ENCODE results near the gene CWC22. TPM values are rescaled to one million over a fixed set of nuclear protein-coding genes. Genes with fewer than 3 reads are reported as not detected.

The CWC22 gene
- total RNA-seq, 1 donor from 2014 or later, result 12.0 TPM

DNA sequence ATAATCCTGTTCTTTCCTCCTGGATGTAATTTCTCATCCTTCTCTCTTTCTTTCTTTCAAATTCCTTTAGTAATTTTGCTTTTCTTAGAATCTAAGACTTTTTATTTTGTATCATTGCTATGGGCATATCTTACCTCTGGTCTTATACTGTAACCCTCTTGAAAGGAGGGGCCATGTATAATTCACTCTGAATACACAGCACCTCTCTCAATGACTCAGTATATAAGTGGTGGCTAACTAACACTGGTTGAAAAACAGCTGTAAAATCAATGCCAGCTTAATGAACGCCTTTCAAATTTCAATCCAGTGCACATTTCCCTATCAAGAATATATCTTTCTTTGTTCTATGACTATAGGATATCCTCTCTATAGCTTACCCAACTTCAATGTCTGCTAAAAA lies 53.7 kb downstream of the CWC22 start:
- Mint-ChIP-seq H3K27me3 (ENCODE audit: unreplicated experiment) (no peaks in the 10 kb centered on the region), H3K36me3 (ENCODE audit: unreplicated experiment) (no peaks in the 10 kb centered on the region), H3K9me3 (ENCODE audit: unreplicated experiment) (no peaks in the 10 kb centered on the region), H3K4me3 (ENCODE audit: unreplicated experiment) (no peak overlapping the region), H3K4me1 (ENCODE audit: low read depth, unreplicated experiment) (no peaks in the 10 kb centered on the region), H3K27ac (ENCODE audit: unreplicated experiment) (no peak overlapping the region)
- TF ChIP-seq, protein P1, sequence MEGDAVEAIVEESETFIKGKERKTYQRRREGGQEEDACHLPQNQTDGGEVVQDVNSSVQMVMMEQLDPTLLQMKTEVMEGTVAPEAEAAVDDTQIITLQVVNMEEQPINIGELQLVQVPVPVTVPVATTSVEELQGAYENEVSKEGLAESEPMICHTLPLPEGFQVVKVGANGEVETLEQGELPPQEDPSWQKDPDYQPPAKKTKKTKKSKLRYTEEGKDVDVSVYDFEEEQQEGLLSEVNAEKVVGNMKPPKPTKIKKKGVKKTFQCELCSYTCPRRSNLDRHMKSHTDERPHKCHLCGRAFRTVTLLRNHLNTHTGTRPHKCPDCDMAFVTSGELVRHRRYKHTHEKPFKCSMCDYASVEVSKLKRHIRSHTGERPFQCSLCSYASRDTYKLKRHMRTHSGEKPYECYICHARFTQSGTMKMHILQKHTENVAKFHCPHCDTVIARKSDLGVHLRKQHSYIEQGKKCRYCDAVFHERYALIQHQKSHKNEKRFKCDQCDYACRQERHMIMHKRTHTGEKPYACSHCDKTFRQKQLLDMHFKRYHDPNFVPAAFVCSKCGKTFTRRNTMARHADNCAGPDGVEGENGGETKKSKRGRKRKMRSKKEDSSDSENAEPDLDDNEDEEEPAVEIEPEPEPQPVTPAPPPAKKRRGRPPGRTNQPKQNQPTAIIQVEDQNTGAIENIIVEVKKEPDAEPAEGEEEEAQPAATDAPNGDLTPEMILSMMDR (IDR thresholded peaks at IDR 0.05; ENCODE audit: partially characterized antibody, unreplicated experiment), result no peak
- no peak for DNase-seq

DNA sequence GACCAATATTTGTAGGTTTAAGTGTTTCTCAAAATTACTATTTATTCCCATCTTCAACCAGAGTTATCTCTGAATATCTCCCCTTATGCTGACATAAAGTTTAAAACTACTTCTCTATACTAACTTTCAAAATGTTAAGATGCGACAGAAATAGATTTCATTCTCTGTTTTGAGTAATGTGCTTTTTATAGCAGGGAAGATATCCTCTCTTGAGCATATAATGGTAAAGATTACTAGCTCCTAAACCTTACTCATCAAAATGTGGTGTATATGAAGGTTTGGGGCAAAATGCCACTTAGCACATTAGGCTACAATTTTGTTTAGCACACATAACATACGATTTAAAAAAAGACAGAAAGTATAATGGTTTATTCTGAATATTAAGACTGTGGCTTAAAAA lies 54.4 kb downstream of the CWC22 start:
- TF ChIP-seq, protein P1 (IDR thresholded peaks at IDR 0.05; ENCODE audit: partially characterized antibody, unreplicated experiment), result no peak
- no peak overlapping the region for H3K27ac Mint-ChIP-seq (ENCODE audit: unreplicated experiment)
- no peak overlapping the region for H3K4me3 Mint-ChIP-seq (ENCODE audit: unreplicated experiment)
- no peaks in the 10 kb centered on the region for H3K27me3 Mint-ChIP-seq (ENCODE audit: unreplicated experiment)
- H3K9me3 Mint-ChIP-seq (ENCODE audit: unreplicated experiment), result no peaks in the 10 kb centered on the region
- H3K36me3 Mint-ChIP-seq (ENCODE audit: unreplicated experiment), result no peaks in the 10 kb centered on the region
- no peaks in the 10 kb centered on the region for H3K4me1 Mint-ChIP-seq (ENCODE audit: low read depth, unreplicated experiment)
- DNase-seq, result no peak

DNA sequence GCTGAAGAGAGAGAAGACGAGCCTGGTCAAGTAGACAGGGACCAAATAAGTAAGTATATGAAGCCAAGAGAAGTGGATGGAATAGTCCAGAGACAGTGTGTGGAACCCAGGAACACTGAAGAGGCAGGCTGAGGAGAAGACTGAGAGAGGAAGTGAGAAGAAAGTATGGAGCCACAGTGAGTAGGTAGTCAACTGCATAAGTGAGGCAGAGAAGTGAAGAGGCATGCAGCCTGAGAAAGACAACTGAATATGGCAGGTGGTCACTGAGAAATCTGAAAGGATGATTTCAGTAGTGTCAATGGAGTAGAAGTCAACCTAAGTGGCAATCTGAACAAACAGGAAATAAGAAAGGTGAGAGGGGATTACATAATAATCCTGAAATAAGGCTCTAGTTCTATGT lies 55.4 kb downstream of the CWC22 start:
- H3K27ac Mint-ChIP-seq (ENCODE audit: unreplicated experiment), result no peak overlapping the region
- H3K27me3 Mint-ChIP-seq (ENCODE audit: unreplicated experiment), result no peaks in the 10 kb centered on the region
- TF ChIP-seq, protein P1 (IDR thresholded peaks at IDR 0.05; ENCODE audit: partially characterized antibody, unreplicated experiment), result no peak
- H3K9me3 Mint-ChIP-seq (ENCODE audit: unreplicated experiment), result no peaks in the 10 kb centered on the region
- no peaks in the 10 kb centered on the region for H3K4me1 Mint-ChIP-seq (ENCODE audit: low read depth, unreplicated experiment)
- no peaks in the 10 kb centered on the region for H3K36me3 Mint-ChIP-seq (ENCODE audit: unreplicated experiment)
- no peak overlapping the region for H3K4me3 Mint-ChIP-seq (ENCODE audit: unreplicated experiment)
- DNase-seq, result no peak

DNA sequence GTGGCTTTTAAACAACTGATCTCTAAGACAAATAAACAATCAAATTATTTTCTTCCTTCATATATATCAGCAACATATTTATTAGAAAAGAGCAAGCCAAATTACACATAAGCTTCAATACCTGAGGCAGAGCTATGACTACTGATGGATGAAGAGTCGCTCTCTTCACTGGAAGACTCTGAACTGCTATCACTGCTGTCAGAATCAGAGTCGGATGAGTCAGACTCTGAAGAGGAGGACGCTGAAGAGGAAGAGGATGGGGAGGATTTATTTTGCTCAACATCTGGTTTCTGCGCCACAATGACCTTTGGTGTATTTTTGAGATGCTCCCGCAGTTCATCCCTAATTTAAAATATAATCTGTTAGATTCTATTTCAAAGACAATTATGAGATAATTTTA lies 56.7 kb downstream of the CWC22 start:
- Mint-ChIP-seq H3K27ac (ENCODE audit: unreplicated experiment) (no peak overlapping the region), H3K4me3 (ENCODE audit: unreplicated experiment) (no peak overlapping the region), H3K9me3 (ENCODE audit: unreplicated experiment) (no peaks in the 10 kb centered on the region), H3K36me3 (ENCODE audit: unreplicated experiment) (no peaks in the 10 kb centered on the region), H3K4me1 (ENCODE audit: low read depth, unreplicated experiment) (no peaks in the 10 kb centered on the region), H3K27me3 (ENCODE audit: unreplicated experiment) (no peaks in the 10 kb centered on the region)
- no peak for DNase-seq
- TF ChIP-seq, protein P1 (IDR thresholded peaks at IDR 0.05; ENCODE audit: partially characterized antibody, unreplicated experiment), result no peak

DNA sequence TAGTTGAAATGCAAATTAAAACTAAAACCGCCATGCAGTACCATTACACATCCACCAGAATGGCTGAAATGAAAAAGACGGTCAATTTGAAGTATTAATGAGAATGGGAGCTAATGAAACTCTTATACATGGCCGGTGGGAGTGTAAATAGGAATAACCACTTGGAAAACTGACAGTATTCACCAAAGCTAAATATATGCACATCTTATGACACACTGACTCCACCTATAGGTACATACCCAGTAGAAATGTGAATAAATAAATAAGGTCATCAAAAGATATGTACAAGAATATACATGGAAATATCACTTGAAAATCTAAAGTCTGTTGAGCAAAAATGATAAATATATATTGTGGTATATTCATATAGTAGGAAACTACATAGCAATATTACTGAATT lies 57.7 kb downstream of the CWC22 start:
- no peaks in the 10 kb centered on the region for H3K36me3 Mint-ChIP-seq (ENCODE audit: unreplicated experiment)
- TF ChIP-seq, protein P1 (IDR thresholded peaks at IDR 0.05; ENCODE audit: partially characterized antibody, unreplicated experiment), result no peak
- H3K9me3 Mint-ChIP-seq (ENCODE audit: unreplicated experiment), result no peaks in the 10 kb centered on the region
- H3K4me1 Mint-ChIP-seq (ENCODE audit: low read depth, unreplicated experiment), result no peaks in the 10 kb centered on the region
- no peak overlapping the region for H3K4me3 Mint-ChIP-seq (ENCODE audit: unreplicated experiment)
- H3K27me3 Mint-ChIP-seq (ENCODE audit: unreplicated experiment), result no peaks in the 10 kb centered on the region
- no peak for DNase-seq
- H3K27ac Mint-ChIP-seq (ENCODE audit: unreplicated experiment), result no peak overlapping the region
